GM15510 (cell line): Measurements from ENCODE around the gene STAT1.

Experiments used
- POLR2A ChIP-seq: IDR thresholded peaks from 3 replicates; pipeline ENCODE4 v1.6.1; 2011; ENCODE audit warnings: borderline replicate concordance; ENCODE audit not compliant: insufficient read length; ENCODE audit errors: extremely low read depth

The STAT1 gene

GRCh38 chr2:191018643-191019119 is 4.7 kb upstream of the STAT1 start:
- TF ChIP-seq POLR2A, result no peak

- no peak for TF ChIP-seq POLR2A
These were observed 4.1 kb upstream of the STAT1 start for GRCh38 chr2:191018048-191018447.

DNA sequence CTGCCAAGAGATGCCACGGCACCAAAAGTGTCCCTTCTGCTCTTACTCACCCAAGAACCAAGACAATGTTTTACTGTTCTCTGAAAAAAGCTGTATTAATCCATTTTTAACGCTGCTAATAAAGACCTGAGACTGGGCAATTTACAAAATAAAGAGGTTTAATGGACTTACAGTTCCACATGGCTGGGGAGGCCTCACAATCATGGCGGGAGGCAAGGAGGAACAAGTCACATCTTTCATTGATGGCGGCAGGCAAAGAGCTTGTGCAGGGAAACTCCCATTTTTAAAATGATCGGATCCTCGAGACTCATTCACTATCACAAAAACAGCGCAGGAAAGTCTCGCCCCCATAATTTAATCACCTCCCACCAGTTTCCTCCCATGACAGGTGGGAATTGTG is 1.9 kb upstream of the STAT1 start:
- TF ChIP-seq POLR2A, result no peak

DNA sequence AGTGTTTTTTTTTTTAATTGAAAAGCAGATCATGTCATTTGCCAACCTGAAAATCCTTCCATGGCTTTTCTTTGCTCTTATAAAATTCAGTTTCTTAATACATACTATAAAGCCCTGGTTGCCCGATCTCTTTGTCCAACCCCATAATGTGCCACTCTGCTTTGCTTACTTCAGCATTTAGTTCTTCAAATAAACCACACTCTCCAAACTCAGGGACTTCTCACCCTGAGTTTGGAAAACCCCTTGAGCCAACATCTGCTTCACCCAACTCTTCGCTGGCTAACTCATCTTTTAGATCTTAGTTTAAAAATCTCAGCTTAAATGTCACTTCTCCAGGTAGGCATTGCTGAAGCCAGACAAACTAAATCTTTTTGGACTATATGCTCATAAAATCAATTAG is 1.3 kb upstream of the STAT1 start:
- TF ChIP-seq POLR2A, result no peak

- TF ChIP-seq POLR2A, result no peak
These were observed 666 bp upstream of the STAT1 start for GRCh38 chr2:191014653-191015020.

GRCh38 chr2:191013682-191013931 is 364 bp downstream of the STAT1 start:
- no peak for TF ChIP-seq POLR2A

GRCh38 chr2:191012845-191013681 is 908 bp downstream of the STAT1 start:
- no peak for TF ChIP-seq POLR2A

- no peak for TF ChIP-seq POLR2A
These were observed 1.6 kb downstream of the STAT1 start for GRCh38 chr2:191012346-191012745.

GRCh38 chr2:191010887-191011885 is 2.8 kb downstream of the STAT1 start:
- TF ChIP-seq POLR2A, result peak; percentile 32

GRCh38 chr2:191009541-191010374 is 4.2 kb downstream of the STAT1 start:
- TF ChIP-seq POLR2A, result no peak

DNA sequence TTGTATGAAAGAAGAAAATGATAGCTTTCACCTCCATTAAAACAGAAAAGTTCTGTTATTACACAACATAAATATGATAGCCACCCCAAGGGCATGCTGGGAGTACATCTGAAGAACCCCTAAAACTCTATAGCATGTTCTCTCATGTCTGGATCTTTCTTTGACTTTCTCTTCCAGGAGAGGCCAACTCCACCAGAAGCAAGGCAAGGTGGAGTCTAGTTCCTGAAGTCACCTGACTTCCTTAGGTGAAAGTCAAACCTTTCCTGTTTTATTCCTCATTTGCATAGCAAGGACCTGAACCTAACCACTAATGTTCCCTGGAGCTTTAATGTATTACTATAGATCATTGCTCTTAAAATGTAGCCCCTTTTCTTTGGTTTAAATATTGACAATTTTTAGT is 5.7 kb downstream of the STAT1 start:
- no peak for TF ChIP-seq POLR2A

DNA sequence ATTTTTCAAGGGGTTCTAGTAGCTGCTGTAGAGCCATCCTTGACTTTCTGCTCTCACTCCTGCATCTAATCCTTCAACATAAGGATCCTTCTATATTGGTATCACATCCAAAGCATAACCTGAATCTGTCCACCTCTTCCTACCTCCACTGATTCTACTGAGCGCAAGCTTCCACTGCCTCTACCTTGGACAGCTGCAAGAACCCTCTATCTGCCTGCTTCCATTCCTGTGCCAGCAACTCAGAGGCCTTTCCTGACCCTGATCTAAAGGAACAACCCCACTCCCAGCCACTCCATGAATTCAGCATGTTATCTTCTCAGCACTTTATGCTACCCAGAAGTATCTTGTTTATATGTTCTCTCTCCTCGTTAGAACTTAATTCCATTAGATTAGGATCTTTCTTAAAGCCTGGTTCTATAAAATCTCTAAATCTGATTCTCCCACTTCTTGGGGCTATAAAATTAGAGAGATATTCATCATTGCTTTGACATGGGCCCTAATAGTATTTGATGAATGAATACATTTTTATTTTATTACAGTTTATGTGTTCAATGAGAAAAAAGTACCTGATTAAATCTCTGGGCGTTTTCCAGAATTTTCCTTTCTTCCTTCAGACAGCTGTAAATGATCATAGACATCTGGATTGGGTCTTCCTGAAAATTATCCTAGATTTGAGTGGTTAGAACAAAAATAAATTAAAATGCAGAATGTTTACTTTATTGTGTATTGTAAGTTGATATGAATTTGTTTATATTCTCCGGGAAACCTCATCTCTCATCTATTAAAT is 6.8 kb downstream of the STAT1 start:
- no peak for TF ChIP-seq POLR2A

DNA sequence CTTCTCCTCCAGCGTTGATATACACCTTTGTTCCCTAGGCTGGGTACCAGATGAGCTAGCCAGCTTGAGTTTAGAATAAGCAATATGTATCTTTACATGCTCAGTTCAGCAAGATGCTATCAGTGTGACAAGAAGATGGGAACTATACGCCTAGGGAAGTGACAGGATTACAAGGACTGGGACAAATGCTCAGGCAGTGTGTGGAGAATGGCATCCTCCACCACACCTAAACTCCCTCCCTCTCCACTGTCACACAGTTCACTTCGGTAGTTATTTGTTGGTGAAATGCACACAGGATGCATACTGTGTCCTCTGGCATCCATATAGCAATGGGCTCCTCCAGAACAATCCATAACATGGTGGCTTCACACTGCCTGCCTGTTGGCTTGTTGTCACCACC is 7.7 kb downstream of the STAT1 start:
- no peak for TF ChIP-seq POLR2A

GRCh38 chr2:191003405-191004309 is 10.3 kb downstream of the STAT1 start:
- peak; percentile 29 for TF ChIP-seq POLR2A

- no peak for TF ChIP-seq POLR2A
These were observed 12.3 kb downstream of the STAT1 start for GRCh38 chr2:191001624-191002023.
